GM21423 (cell line): ENCODE results near the gene GOLGA5.
A peak's percentile ranks its signal among the peaks of the same experiment; 100 is the strongest.
"Not testable (repeated sequence)": the region's sequence is repeated elsewhere in the genome, so short reads cannot be mapped to it uniquely, and the experiment has no call there.

Source experiments
- ATAC-seq: cut with Tn5 transposase; IDR thresholded peaks from one replicate; pipeline ENCODE4 v1.9.1; 2021; ENCODE audit warnings: mild to moderate bottlenecking, moderate library complexity; ENCODE audit not compliant: unreplicated experiment

The GOLGA5 gene

GRCh38 chr14:92819680-92820535 lies 25.8 kb downstream of the GOLGA5 start:
- ATAC-seq, result not testable (repeated sequence)

GRCh38 chr14:92820536-92820840 lies 26.4 kb downstream of the GOLGA5 start:
- not testable (repeated sequence) for ATAC-seq

GRCh38 chr14:92830902-92831301 lies 36.8 kb downstream of the GOLGA5 start:
- ATAC-seq, result no peak

GRCh38 chr14:92832137-92832700 lies 38.1 kb downstream of the GOLGA5 start:
- ATAC-seq, result no peak

- ATAC-seq, result no peak
These were observed 47.8 kb downstream of the GOLGA5 start for GRCh38 chr14:92841930-92842329.

GRCh38 chr14:92844204-92844603 lies 50.1 kb downstream of the GOLGA5 start:
- ATAC-seq, result no peak

GRCh38 chr14:92846162-92846897 lies 52.2 kb downstream of the GOLGA5 start:
- ATAC-seq, result peak; percentile 84

- ATAC-seq, result no peak
These were observed 53.2 kb downstream of the GOLGA5 start for GRCh38 chr14:92847278-92847677.

GRCh38 chr14:92847749-92848148 lies 53.6 kb downstream of the GOLGA5 start:
- no peak for ATAC-seq

GRCh38 chr14:92848887-92849286 lies 54.8 kb downstream of the GOLGA5 start:
- ATAC-seq, result no peak

GRCh38 chr14:92850492-92850891 lies 56.4 kb downstream of the GOLGA5 start:
- ATAC-seq, result no peak

GRCh38 chr14:92853136-92853535 lies 59.0 kb downstream of the GOLGA5 start:
- ATAC-seq, result not testable (repeated sequence)

- no peak for ATAC-seq
These were observed 66.1 kb downstream of the GOLGA5 start for GRCh38 chr14:92860049-92860840.

- no peak for ATAC-seq
These were observed 68.0 kb downstream of the GOLGA5 start for GRCh38 chr14:92861856-92862745.

GRCh38 chr14:92863286-92864080 lies 69.4 kb downstream of the GOLGA5 start:
- ATAC-seq, result no peak

GRCh38 chr14:92865674-92866073 lies 71.6 kb downstream of the GOLGA5 start:
- ATAC-seq, result no peak

GRCh38 chr14:92866181-92866752 lies 72.2 kb downstream of the GOLGA5 start:
- no peak for ATAC-seq

GRCh38 chr14:92866901-92867865 lies 73.1 kb downstream of the GOLGA5 start:
- ATAC-seq, result no peak
